Suprapubic skin (tissue), 3 donors: ENCODE data around the gene BMPR2.

ENCODE experiments used
- CTCF ChIP-seq, 2 donors: fragments of 200-600 bp in 1 of 2; fragments of 450-650 bp in 1 of 2; sonication (generic) in 1 of 2; IDR thresholded peaks; one replicate each; pipeline ENCODE4 v1.5.1; 2016 to 2019; ENCODE audit warnings: antibody characterized with exemption in 2 of 2, mild to moderate bottlenecking in 1 of 2, moderate library complexity in 1 of 2
- POLR2A ChIP-seq, 2 donors: fragments of 450-650 bp; IDR thresholded peaks; one replicate each; pipeline ENCODE4 v1.6.1; 2017; ENCODE audit warnings: antibody characterized with exemption in 2 of 2, mild to moderate bottlenecking in 2 of 2, moderate library complexity in 2 of 2

- no peak for TF ChIP-seq CTCF (IDR thresholded peaks at IDR 0.05)
- no peak for TF ChIP-seq POLR2A (IDR thresholded peaks at IDR 0.05)
Measured at GRCh38 chr2:202564226-202564625, 188.1 kb downstream of the BMPR2 start.
